GM12801 (cell line): ENCODE measurements around the gene RBM23.

Experiments used
- TF ChIP-seq, protein P1 (sequence below): IDR thresholded peaks from one replicate; pipeline ENCODE4 v1.5.1; 2011; ENCODE audit warnings: control low read depth; ENCODE audit not compliant: insufficient read length; ENCODE audit errors: extremely low read depth

RBM23 gene

DNA sequence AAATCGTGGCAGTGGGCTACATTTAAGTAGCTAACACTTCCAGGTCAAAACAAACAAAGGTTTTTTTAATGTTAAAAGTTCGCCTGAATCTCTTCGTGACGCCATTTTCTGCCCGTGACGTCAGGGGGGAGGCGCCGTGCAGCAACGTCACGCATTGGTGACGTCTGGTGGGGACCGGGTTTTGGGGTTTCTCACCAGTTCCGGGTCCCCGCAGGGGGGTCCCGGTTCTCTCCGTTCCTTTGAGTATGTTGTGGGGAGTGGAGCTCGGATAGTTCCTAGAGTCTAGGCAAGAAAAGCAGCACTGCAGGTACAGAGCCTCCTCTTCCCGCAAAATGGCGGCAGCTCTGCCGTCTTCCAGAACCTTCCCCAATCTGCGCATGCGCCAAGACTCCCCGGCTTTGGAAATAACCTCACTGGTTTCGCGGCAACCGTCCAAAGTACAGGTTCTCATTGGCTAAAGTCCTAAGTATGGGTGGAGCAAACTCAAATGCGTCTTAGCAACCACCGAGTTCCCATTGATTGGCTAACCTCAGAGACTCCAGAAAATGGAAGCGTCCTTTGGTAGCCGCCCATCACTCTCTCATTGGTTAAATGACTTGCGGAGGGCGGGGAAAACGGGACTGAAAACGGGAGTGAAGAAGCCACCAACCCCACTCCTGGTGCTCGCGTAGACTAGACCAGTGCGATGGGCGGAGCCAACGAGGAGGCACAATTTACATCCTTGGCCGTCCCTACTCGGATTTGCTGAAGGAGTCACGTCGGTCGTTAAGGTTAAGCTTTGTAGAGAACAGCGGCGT lies at the start of gene RBM23:
RBM23 (minus strand) TSS at position 346 of the 797 bp plus-strand sequence.
- TF ChIP-seq, protein P1, sequence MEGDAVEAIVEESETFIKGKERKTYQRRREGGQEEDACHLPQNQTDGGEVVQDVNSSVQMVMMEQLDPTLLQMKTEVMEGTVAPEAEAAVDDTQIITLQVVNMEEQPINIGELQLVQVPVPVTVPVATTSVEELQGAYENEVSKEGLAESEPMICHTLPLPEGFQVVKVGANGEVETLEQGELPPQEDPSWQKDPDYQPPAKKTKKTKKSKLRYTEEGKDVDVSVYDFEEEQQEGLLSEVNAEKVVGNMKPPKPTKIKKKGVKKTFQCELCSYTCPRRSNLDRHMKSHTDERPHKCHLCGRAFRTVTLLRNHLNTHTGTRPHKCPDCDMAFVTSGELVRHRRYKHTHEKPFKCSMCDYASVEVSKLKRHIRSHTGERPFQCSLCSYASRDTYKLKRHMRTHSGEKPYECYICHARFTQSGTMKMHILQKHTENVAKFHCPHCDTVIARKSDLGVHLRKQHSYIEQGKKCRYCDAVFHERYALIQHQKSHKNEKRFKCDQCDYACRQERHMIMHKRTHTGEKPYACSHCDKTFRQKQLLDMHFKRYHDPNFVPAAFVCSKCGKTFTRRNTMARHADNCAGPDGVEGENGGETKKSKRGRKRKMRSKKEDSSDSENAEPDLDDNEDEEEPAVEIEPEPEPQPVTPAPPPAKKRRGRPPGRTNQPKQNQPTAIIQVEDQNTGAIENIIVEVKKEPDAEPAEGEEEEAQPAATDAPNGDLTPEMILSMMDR = no peak

DNA sequence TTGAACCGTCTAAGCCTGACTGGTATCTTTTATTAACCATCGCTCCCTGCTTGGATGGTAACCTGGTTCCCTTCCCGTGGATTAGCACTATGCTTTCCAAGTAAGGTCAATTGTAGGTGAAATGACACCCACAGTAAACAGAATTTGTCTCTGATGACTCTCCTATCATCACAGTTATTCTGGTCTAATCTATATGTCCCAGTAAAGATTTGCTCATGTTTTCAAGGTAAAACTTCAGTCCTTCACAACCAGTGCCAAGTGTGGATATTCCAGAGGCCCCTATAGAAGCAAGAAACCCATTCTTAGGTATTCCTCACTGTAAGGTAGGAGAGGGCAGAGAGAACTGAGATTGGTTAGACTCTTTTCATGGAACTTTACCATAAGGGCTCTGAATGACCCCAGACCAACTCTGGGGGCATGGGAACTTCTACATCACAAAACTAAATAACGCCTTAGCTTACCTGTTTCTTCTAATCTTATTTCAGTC lies 47.9 kb upstream of the RBM23 start:
- TF ChIP-seq, protein P1 = no peak

DNA sequence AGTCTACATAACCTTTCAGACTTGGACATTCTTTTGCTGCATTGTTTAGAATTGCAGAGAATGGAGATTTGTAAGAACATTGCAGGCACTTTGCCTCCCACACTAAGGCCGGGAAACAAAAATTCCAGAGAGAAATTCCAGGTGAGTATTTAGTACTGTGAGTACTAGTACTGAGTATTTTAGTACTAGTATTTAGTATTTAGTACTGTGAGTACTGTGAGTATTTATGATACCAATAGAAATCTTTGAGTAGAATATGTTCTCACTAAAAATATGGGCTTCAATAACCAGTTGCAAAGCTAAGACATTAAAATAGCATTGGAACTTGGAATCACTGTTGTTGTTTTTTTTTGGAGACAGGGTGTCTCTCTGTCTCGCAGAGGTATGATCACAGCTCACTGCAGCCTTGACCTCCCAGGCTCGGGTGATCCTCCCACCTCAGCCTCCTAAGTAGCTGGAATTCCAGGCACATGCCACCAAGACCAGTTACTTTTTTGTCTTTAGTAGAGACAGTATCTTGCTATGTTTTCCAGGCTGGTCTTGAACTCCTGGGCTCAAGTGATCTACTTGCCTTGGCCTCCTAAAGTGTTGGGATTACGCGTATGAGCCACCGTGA lies 43.2 kb upstream of the RBM23 start:
- TF ChIP-seq, protein P1 = no peak

DNA sequence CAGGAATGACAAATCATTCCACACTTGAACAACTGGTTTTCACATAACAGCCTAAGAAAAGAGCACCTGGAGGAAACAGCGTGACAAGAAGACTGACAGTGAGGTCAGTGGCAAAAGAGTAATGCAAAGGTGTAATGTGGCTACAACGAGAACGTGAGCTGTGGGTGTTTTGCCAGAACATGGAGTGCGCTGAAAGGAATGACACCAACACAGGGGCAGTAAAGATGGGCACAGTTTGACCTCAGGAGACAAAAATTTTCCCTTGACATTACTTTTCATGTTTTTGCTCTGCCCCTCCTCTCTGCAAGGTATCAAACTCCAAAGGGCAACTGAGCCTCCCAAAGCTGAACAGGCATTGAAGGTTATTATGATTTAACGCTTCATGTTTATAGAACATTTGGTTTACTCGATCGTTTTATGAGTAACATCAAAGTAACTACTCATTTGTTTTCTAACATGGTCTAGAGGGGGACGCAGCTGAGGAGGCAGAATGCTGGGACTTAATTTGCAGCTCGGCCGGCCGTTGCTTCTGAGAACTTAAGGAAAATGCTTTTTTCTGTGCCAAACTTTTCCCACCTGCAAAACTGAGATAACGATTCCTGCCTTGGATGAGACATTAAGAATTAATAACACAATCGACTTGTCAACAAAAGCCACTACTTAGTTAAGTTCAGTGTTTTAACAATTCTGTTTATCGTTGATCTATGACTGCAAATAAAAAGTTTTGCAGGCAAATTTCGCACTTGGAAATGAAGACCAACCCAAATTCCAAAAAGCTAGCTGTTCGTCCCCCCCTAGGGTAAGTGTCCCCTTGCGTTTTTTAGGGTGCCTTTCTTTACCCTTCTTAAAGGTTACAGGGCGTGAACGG lies 37.0 kb upstream of the RBM23 start:
- TF ChIP-seq, protein P1 = no peak

DNA sequence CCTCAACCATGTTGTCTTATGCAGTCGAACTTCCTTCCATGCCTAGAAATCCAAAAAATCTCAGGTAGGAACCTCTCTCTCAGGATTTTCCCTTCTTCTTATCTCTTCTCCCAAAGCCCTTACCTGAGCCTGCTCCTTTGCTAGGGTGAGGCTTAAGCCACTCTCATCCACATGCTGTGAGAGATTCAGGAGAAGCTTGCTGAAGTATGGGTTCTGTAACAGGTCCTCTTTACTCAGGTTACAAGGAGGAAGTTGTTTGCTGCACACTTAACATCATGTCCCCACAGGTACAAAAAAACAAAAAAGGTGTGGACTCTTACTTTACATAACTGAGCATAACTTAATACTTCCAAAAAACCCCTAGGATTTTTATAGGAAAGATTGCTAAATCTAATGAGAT lies 33.5 kb upstream of the RBM23 start:
- TF ChIP-seq, protein P1 = no peak

DNA sequence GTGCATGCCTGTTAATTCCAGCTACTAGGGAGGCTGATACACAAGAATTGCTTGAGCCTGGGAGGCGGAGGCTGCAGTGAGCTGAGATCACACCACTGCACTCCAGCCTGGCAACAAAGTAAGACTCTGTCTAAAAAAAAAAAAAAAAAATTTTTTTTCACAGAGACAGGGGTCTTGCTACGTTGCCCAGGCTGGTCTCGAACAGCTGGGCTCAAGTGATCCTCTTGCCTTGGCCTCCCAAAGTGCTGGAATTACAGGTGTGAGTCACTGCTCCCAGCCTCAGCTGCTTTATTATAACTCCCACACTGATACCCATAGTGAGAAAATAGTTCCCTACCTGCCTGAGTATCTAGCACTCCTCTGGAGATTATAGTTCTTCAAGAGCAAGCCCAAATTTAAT lies 26.7 kb upstream of the RBM23 start:
- TF ChIP-seq, protein P1 = no peak

DNA sequence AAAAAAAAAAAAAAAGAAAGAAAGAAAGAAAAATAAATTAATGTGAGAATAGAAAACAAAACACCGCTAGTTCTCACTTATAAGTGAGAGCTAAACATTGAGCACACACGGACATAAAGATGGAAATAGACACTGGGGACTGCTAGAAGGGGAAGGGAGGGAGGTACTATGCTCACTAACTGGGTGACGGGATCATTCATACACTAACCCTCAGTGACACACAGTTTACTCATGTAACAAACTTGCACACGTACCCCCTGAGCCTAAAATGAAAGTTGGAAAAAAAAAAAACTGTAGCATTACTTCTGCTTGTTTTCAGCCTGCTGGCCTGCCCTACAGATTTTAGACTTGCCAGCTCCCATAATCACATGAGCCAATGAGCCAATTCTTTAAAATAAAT lies 20.7 kb upstream of the RBM23 start:
- TF ChIP-seq, protein P1 = no peak
